HepG2 (cell line): ENCODE data around the gene ENG. TPM values are rescaled to one million over a fixed set of nuclear protein-coding genes. Genes with fewer than 3 reads are reported as not detected.

Experiments
- ATRX ChIP-seq: sonication (generic); formaldehyde crosslinking; IDR thresholded peaks from 2 replicates; pipeline ENCODE4 v1.4.0; 2020; ENCODE audit warnings: missing genetic modification reagents, borderline replicate concordance
- GATAD2A ChIP-seq: IDR thresholded peaks from 2 replicates; pipeline ENCODE4 v1.6.1; 2016
- HNF1B ChIP-seq: sonication (generic); formaldehyde crosslinking; IDR thresholded peaks from 2 replicates; pipeline ENCODE4 v1.5.1; 2020; ENCODE audit warnings: mild to moderate bottlenecking, moderate library complexity, missing genetic modification reagents
- HOXA7 ChIP-seq: sonication (generic); formaldehyde crosslinking; IDR thresholded peaks from 2 replicates; pipeline ENCODE4 v1.8.1; 2022; ENCODE audit warnings: mild to moderate bottlenecking, missing genetic modification reagents, moderate library complexity
- HOXD1 ChIP-seq: sonication (generic); formaldehyde crosslinking; IDR thresholded peaks from 2 replicates; pipeline ENCODE4 v1.5.0; 2020; ENCODE audit warnings: missing genetic modification reagents
- NAIF1 ChIP-seq: sonication (generic); formaldehyde crosslinking; IDR thresholded peaks from 2 replicates; pipeline ENCODE4 v1.5.0; 2020; ENCODE audit warnings: mild to moderate bottlenecking, missing genetic modification reagents, borderline replicate concordance
- NR2F1 ChIP-seq, 2 experiments: fragments of 450-650 bp in 1 of 2; formaldehyde crosslinking in 1 of 2; IDR thresholded peaks; 2 replicates each; pipeline versions ENCODE4 v1.5.0 to v1.6.1; 2016 to 2020; ENCODE audit warnings: mild to moderate bottlenecking in 1 of 2, missing compliant biosample characterization in 1 of 2, missing genetic modification reagents in 1 of 2, moderate library complexity in 1 of 2
- SOX13 ChIP-seq, 3 experiments: fragments of 450-650 bp in 1 of 3; sonication (generic) in 1 of 3; formaldehyde crosslinking in 1 of 3; IDR thresholded peaks in 2 of 3; conservative IDR thresholded peaks in 1 of 3; 2 replicates each; pipeline versions ENCODE4 v1.5.0 to v1.6.1; 2016 to 2020; ENCODE audit warnings: antibody characterized with exemption in 1 of 3, mild to moderate bottlenecking in 1 of 3, missing compliant biosample characterization in 1 of 3, missing genetic modification reagents in 1 of 3, moderate library complexity in 1 of 3
- SOX5 ChIP-seq: IDR thresholded peaks from 2 replicates; pipeline ENCODE4 v1.6.1; 2016; ENCODE audit warnings: borderline replicate concordance
- TAF15 ChIP-seq: fragments of 200-400 bp; formaldehyde crosslinking; IDR thresholded peaks from one replicate; pipeline ENCODE4 v1.6.1; 2018; ENCODE audit warnings: mild to moderate bottlenecking, low read depth, low read length; ENCODE audit not compliant: poor library complexity, severe bottlenecking
- ZFP91 ChIP-seq: sonication (generic); formaldehyde crosslinking; IDR thresholded peaks from 2 replicates; pipeline ENCODE4 v1.9.0; 2022; ENCODE audit warnings: missing genetic modification reagents, mild to moderate bottlenecking, borderline replicate concordance
- ZNF160 ChIP-seq: sonication (generic); formaldehyde crosslinking; IDR thresholded peaks from 2 replicates; pipeline ENCODE4 v1.8.0; 2022; ENCODE audit warnings: mild to moderate bottlenecking, inconsistent platforms, missing genetic modification reagents
- ZNF256 ChIP-seq: sonication (generic); formaldehyde crosslinking; conservative IDR thresholded peaks from 2 replicates; pipeline ENCODE4 v1.4.0; 2020; ENCODE audit warnings: missing genetic modification reagents
- ZNF430 ChIP-seq: sonication (generic); formaldehyde crosslinking; IDR thresholded peaks from 2 replicates; pipeline ENCODE4 v1.9.0; 2021; ENCODE audit warnings: mild to moderate bottlenecking, missing genetic modification reagents
- ZNF547 ChIP-seq: sonication (generic); formaldehyde crosslinking; IDR thresholded peaks from 2 replicates; pipeline ENCODE4 v1.5.1; 2020; ENCODE audit warnings: mild to moderate bottlenecking, missing genetic modification reagents
- ZNF580 ChIP-seq: IDR thresholded peaks from 2 replicates; pipeline ENCODE4 v1.6.1; 2016; ENCODE audit warnings: low read depth, borderline replicate concordance
- ZNF777 ChIP-seq: sonication (generic); formaldehyde crosslinking; IDR thresholded peaks from 2 replicates; pipeline ENCODE4 v1.4.0; 2020; ENCODE audit warnings: missing genetic modification reagents
- ZNF883 ChIP-seq: sonication (generic); formaldehyde crosslinking; IDR thresholded peaks from 2 replicates; pipeline ENCODE4 v1.5.1; 2020; ENCODE audit warnings: mild to moderate bottlenecking, missing genetic modification reagents; ENCODE audit errors: not compliant biosample characterization
- ZSCAN12 ChIP-seq: sonication (generic); formaldehyde crosslinking; IDR thresholded peaks from 2 replicates; pipeline ENCODE4 v1.9.0; 2021; ENCODE audit warnings: mild to moderate bottlenecking, missing genetic modification reagents
- polyA plus RNA-seq, 8 experiments: library from polyadenylated mRNA; depleted of rRNA in 3 of 8; stranded (reverse) in 7 of 8; unstranded in 1 of 8; fragments of >200 nt; fragmentation: Illumina TruSeq in 4 of 8; extraction: Trizol in 4 of 8; gene quantifications; 2 replicates each; pipeline versions ENCODE4 v1.2.1 to v1.2.3, GENCODE V29; 2011 to 2016; ENCODE audit warnings: low read depth in 4 of 8, missing spikeins in 1 of 8, mixed read lengths in 1 of 8; ENCODE audit not compliant: insufficient read depth in 1 of 8
- total RNA-seq, 5 experiments: library from RNA; depleted of rRNA; stranded (reverse); fragments of >200 nt; fragmentation: Illumina TruSeq; extraction: Trizol; gene quantifications; 2 replicates each; pipeline ENCODE4 v1.2.3, GENCODE V29; 2016; ENCODE audit warnings: low read depth in 1 of 5
- TF ChIP-seq, protein P1 (sequence below): sonication (generic); formaldehyde crosslinking; IDR thresholded peaks from 2 replicates; pipeline ENCODE4 v1.4.0; 2020; ENCODE audit warnings: missing genetic modification reagents
- TF ChIP-seq, protein P2 (sequence below): sonication (generic); formaldehyde crosslinking; IDR thresholded peaks from 2 replicates; pipeline ENCODE4 v1.5.1; 2020; ENCODE audit warnings: missing genetic modification reagents, mild to moderate bottlenecking, borderline replicate concordance

Gene ENG
- total and polyA plus RNA-seq, 2 of the 13 experiments (the other 11 are each of a cell fraction or from before 2014, with no cell fraction given): 0.02 to 1.1 TPM

DNA sequence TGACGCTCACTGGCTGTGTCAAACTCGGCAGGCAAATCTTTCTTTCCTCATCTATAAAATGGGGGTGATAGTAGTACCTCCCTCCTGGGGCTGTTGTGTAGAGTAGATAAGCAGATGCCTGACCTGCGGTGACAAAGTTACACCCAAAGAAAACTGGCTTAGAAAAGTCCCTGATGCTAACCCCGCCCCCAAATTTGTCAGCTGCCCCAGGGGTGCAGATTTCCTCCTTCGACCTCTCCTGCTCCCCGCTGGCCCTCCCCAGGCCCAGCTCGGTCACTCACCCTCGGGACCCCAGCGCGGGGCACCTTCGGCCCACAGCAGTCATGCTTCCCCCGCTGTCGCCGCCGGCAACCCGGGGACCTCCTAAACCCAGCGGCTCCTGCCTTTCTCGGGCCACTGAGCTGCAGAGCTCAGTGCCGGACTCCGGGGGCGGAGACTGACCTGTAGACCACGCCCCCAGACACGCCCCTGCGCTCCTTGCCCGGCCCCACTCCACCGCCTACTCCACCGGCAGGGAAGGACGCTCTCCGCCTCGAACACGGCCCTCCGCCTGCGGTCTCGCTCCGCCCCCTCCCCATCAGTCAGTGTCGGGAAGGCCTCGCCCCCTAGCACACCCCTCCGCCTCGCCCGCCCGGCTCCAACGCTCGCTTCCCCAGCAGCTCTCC lies 83.4 kb downstream of the ENG start (continued):
- no peak for TF ChIP-seq ZFP91 (CRISPR knock-in tag)
- no peak for TF ChIP-seq NAIF1 (CRISPR knock-in tag)
- TF ChIP-seq ZNF547 (CRISPR knock-in tag): no peak
- TF ChIP-seq, protein P1, sequence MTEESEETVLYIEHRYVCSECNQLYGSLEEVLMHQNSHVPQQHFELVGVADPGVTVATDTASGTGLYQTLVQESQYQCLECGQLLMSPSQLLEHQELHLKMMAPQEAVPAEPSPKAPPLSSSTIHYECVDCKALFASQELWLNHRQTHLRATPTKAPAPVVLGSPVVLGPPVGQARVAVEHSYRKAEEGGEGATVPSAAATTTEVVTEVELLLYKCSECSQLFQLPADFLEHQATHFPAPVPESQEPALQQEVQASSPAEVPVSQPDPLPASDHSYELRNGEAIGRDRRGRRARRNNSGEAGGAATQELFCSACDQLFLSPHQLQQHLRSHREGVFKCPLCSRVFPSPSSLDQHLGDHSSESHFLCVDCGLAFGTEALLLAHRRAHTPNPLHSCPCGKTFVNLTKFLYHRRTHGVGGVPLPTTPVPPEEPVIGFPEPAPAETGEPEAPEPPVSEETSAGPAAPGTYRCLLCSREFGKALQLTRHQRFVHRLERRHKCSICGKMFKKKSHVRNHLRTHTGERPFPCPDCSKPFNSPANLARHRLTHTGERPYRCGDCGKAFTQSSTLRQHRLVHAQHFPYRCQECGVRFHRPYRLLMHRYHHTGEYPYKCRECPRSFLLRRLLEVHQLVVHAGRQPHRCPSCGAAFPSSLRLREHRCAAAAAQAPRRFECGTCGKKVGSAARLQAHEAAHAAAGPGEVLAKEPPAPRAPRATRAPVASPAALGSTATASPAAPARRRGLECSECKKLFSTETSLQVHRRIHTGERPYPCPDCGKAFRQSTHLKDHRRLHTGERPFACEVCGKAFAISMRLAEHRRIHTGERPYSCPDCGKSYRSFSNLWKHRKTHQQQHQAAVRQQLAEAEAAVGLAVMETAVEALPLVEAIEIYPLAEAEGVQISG: peak; percentile 51
- no peak for TF ChIP-seq TAF15
- no peak for TF ChIP-seq HOXA7 (CRISPR knock-in tag)
- no peak for TF ChIP-seq ZNF883 (CRISPR knock-in tag)
- TF ChIP-seq SOX13 (IDR thresholded peaks at IDR 0.05): no peak
- 0 out of 4 replicates have a peak, but pooled peaks of 1 of the 2 experiments have one; percentile 22 for TF ChIP-seq SOX13 (CRISPR knock-in tag; conservative IDR thresholded peaks at IDR 0.05 in 1 of 2, IDR thresholded peaks at IDR 0.05 in 1 of 2)
- 0 out of 2 replicates have a peak, but pooled peaks have one; percentile 23 for TF ChIP-seq SOX5 (CRISPR knock-in tag)
- no peak for TF ChIP-seq NR2F1 (CRISPR knock-in tag; IDR thresholded peaks at IDR 0.05)
- no peak for TF ChIP-seq ATRX (CRISPR knock-in tag)
- TF ChIP-seq ZSCAN12 (CRISPR knock-in tag): no peak
- no peak for TF ChIP-seq ZNF430 (CRISPR knock-in tag)
- no peak for TF ChIP-seq ZNF256 (CRISPR knock-in tag)
- no peak for TF ChIP-seq ZNF160
- TF ChIP-seq GATAD2A (CRISPR knock-in tag): peak; percentile 30; the same call in 1 of the 2 replicates
- TF ChIP-seq ZNF580 (CRISPR knock-in tag): peak; percentile 48; the same call in 1 of the 2 replicates
- peak; percentile 100 for TF ChIP-seq HOXD1 (CRISPR knock-in tag)
- TF ChIP-seq HNF1B (CRISPR knock-in tag): 0 out of 2 replicates have a peak, but pooled peaks have one; percentile 31
- TF ChIP-seq, protein P2, sequence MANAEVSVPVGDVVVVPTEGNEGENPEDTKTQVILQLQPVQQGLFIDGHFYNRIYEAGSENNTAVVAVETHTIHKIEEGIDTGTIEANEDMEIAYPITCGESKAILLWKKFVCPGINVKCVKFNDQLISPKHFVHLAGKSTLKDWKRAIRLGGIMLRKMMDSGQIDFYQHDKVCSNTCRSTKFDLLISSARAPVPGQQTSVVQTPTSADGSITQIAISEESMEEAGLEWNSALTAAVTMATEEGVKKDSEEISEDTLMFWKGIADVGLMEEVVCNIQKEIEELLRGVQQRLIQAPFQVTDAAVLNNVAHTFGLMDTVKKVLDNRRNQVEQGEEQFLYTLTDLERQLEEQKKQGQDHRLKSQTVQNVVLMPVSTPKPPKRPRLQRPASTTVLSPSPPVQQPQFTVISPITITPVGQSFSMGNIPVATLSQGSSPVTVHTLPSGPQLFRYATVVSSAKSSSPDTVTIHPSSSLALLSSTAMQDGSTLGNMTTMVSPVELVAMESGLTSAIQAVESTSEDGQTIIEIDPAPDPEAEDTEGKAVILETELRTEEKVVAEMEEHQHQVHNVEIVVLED (CRISPR knock-in tag): 0 out of 2 replicates have a peak, but pooled peaks have one; percentile 39
- TF ChIP-seq ZNF777 (CRISPR knock-in tag): no peak
